ENCODE measurements around the gene ZNF804B. TPM values are rescaled to one million over a fixed set of nuclear protein-coding genes. Genes with fewer than 3 reads are reported as not detected.

Gene ZNF804B
- total and polyA plus RNA-seq, 4 donors: not detected

DNA sequence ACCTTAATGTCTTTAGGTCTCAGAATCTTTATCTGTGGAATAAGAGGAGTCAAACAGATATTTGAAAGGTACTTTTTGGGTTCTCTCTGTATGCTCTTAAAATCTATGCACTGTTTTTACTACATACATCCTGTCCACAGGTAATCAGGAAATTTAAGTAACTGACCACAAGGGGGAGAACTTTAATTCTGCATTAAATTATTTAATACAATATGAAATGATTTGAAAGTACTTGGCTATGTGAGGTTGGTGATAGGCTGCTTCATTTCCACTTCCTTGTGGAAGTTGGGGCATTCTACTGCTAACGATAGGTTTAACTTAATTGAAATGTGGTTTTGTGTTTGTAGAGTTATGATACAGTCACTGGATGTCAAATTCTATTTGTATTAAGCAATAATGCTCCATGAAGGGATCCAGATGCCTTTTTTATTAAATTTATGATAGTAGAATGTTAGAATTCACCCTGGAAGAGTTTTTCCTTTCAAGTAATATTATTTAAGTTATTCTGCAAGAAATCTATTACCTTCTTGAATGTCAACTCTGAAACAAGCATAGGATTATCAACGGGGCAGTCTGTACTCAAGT is 30.1 kb downstream of the ZNF804B start:
- 63% methylated on average over 2 of the region's 2 CpGs for WGBS
- Histone ChIP-seq H3K9ac (ENCODE audit: low read depth in 1 of 2, low read length in 2 of 2) (no peak overlapping the region), H3K9me3 (ENCODE audit: control insufficient read depth in 4 of 4, low read length in 3 of 4) (no peaks in the 10 kb centered on the region), H3K4me1 (ENCODE audit: control insufficient read depth in 4 of 4, insufficient read depth in 4 of 4, low read length in 3 of 4) (peaks cover 2 to 4% (median 4%) of the 10 kb centered on the region in 4 donors), H3K36me3 (ENCODE audit: control insufficient read depth in 4 of 4, insufficient read depth in 3 of 4, low read depth in 1 of 4, low read length in 3 of 4) (no peaks in the 10 kb centered on the region), H3K27me3 (ENCODE audit: control insufficient read depth in 4 of 4, insufficient read depth in 4 of 4, low read length in 3 of 4) (no peaks in the 10 kb centered on the region), H3K27ac (ENCODE audit: low read depth in 1 of 2, low read length in 2 of 2) (no peak overlapping the region), H3K4me3 (ENCODE audit: low read depth in 1 of 3, low read length in 3 of 3) (no peak overlapping the region)
- DNase-seq (ENCODE audit: low spot score): no peak
- no peak for TF ChIP-seq HNF4A (conservative IDR thresholded peaks at IDR 0.05)
- no peak for TF ChIP-seq YY1 (IDR thresholded peaks at IDR 0.05)
- peak; percentile 73 to 82 for TF ChIP-seq RAD21 (IDR thresholded peaks at IDR 0.05)
- TF ChIP-seq, protein P1, sequence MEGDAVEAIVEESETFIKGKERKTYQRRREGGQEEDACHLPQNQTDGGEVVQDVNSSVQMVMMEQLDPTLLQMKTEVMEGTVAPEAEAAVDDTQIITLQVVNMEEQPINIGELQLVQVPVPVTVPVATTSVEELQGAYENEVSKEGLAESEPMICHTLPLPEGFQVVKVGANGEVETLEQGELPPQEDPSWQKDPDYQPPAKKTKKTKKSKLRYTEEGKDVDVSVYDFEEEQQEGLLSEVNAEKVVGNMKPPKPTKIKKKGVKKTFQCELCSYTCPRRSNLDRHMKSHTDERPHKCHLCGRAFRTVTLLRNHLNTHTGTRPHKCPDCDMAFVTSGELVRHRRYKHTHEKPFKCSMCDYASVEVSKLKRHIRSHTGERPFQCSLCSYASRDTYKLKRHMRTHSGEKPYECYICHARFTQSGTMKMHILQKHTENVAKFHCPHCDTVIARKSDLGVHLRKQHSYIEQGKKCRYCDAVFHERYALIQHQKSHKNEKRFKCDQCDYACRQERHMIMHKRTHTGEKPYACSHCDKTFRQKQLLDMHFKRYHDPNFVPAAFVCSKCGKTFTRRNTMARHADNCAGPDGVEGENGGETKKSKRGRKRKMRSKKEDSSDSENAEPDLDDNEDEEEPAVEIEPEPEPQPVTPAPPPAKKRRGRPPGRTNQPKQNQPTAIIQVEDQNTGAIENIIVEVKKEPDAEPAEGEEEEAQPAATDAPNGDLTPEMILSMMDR (IDR thresholded peaks at IDR 0.05; ENCODE audit: low read depth, low read length, missing input control): peak; percentile 43

DNA sequence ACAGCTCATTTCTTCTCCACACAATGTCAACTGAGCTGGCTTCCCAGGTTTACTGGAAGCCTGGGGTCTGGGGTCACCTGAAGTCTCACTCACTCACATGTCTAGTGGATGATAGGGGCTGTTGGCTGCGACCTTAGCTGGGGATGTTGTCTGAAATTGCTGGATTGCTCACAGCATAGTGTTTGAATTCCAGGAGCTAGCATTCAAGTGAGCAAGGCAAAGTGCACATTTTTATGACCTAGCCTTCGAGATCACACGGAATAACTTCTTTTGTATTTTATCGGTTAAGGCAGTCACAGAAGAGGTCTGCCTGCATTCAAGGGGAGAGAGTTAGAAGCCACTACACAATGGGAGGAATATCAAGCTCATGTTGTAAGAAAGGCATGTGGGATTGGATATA is 32.4 kb downstream of the ZNF804B start:
- no peak for DNase-seq (ENCODE audit: low spot score)
- Histone ChIP-seq H3K27ac (ENCODE audit: low read depth in 1 of 2, low read length in 2 of 2) (peak overlapping the region; percentile 63 to 64), H3K27me3 (ENCODE audit: control insufficient read depth in 4 of 4, insufficient read depth in 4 of 4, low read length in 3 of 4) (no peaks in the 10 kb centered on the region), H3K9ac (ENCODE audit: low read depth in 1 of 2, low read length in 2 of 2) (peak overlapping the region in 1 of 2 donors; percentile 63), H3K36me3 (ENCODE audit: control insufficient read depth in 4 of 4, insufficient read depth in 3 of 4, low read depth in 1 of 4, low read length in 3 of 4) (no peaks in the 10 kb centered on the region), H3K4me1 (ENCODE audit: control insufficient read depth in 4 of 4, insufficient read depth in 4 of 4, low read length in 3 of 4) (peaks cover 2 to 4% (median 4%) of the 10 kb centered on the region in 4 donors), H3K9me3 (ENCODE audit: control insufficient read depth in 4 of 4, low read length in 3 of 4) (no peaks in the 10 kb centered on the region), H3K4me3 (ENCODE audit: low read depth in 1 of 3, low read length in 3 of 3) (peak overlapping the region in 2 of 3 donors; percentile 35 to 39)
- TF ChIP-seq HNF4A (conservative IDR thresholded peaks at IDR 0.05) (peak; percentile 20 to 57), TAF1 (conservative IDR thresholded peaks at IDR 0.05) (peak; percentile 36), JUND (IDR thresholded peaks at IDR 0.05) (no peak), RXRA (IDR thresholded peaks at IDR 0.05) (peak; percentile 17 to 47), SP1 (IDR thresholded peaks at IDR 0.05) (peak; percentile 68), HNF4G (IDR thresholded peaks at IDR 0.05) (peak; percentile 31), NR2F2 (IDR thresholded peaks at IDR 0.05) (no peak)
- TF ChIP-seq, protein P2, sequence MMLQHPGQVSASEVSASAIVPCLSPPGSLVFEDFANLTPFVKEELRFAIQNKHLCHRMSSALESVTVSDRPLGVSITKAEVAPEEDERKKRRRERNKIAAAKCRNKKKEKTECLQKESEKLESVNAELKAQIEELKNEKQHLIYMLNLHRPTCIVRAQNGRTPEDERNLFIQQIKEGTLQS (IDR thresholded peaks at IDR 0.05): no peak
- WGBS: 21% methylated on average over 4 of the region's 4 CpGs

DNA sequence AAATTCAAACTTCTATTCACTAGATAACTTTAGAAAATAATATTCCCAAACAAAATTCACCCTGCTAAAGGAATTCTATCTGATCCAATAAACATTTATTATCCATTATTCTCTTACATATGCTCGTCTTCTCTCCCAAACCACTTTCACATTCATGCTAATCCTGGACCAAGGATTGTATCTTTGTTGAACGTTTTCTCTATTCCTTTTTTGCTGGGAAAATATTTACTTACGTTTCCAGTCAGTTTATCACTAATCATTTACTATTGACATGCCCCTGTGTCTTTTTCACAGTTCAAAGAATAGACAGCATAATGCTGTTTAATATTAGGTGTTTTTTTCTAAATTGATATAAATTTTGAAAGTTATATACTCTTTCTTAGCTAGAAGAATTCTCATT is 32.9 kb downstream of the ZNF804B start:
- TF ChIP-seq JUND (IDR thresholded peaks at IDR 0.05): no peak
- TF ChIP-seq HNF4G (IDR thresholded peaks at IDR 0.05): no peak
- TF ChIP-seq SP1 (IDR thresholded peaks at IDR 0.05): peak; percentile 13
- TF ChIP-seq, protein P1 (IDR thresholded peaks at IDR 0.05; ENCODE audit: low read depth, low read length, missing input control): no peak
- TF ChIP-seq FOXA2 (IDR thresholded peaks at IDR 0.05): peak; percentile 36
- TF ChIP-seq, protein P3, sequence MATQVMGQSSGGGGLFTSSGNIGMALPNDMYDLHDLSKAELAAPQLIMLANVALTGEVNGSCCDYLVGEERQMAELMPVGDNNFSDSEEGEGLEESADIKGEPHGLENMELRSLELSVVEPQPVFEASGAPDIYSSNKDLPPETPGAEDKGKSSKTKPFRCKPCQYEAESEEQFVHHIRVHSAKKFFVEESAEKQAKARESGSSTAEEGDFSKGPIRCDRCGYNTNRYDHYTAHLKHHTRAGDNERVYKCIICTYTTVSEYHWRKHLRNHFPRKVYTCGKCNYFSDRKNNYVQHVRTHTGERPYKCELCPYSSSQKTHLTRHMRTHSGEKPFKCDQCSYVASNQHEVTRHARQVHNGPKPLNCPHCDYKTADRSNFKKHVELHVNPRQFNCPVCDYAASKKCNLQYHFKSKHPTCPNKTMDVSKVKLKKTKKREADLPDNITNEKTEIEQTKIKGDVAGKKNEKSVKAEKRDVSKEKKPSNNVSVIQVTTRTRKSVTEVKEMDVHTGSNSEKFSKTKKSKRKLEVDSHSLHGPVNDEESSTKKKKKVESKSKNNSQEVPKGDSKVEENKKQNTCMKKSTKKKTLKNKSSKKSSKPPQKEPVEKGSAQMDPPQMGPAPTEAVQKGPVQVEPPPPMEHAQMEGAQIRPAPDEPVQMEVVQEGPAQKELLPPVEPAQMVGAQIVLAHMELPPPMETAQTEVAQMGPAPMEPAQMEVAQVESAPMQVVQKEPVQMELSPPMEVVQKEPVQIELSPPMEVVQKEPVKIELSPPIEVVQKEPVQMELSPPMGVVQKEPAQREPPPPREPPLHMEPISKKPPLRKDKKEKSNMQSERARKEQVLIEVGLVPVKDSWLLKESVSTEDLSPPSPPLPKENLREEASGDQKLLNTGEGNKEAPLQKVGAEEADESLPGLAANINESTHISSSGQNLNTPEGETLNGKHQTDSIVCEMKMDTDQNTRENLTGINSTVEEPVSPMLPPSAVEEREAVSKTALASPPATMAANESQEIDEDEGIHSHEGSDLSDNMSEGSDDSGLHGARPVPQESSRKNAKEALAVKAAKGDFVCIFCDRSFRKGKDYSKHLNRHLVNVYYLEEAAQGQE (IDR thresholded peaks at IDR 0.05): peak; percentile 20
- peak in 1 of 2 donors; percentile 26 for TF ChIP-seq HNF4A (conservative IDR thresholded peaks at IDR 0.05)
- TF ChIP-seq FOXA1 (IDR thresholded peaks at IDR 0.05): no peak
- no peak for TF ChIP-seq TAF1 (conservative IDR thresholded peaks at IDR 0.05)
- Histone ChIP-seq H3K4me1 (ENCODE audit: control insufficient read depth in 4 of 4, insufficient read depth in 4 of 4, low read length in 3 of 4) (peaks cover 2 to 4% (median 4%) of the 10 kb centered on the region in 4 donors), H3K27ac (ENCODE audit: low read depth in 1 of 2, low read length in 2 of 2) (peak overlapping the region; percentile 63 to 64), H3K9ac (ENCODE audit: low read depth in 1 of 2, low read length in 2 of 2) (peak overlapping the region in 1 of 2 donors; percentile 63), H3K9me3 (ENCODE audit: control insufficient read depth in 4 of 4, low read length in 3 of 4) (no peaks in the 10 kb centered on the region), H3K36me3 (ENCODE audit: control insufficient read depth in 4 of 4, insufficient read depth in 3 of 4, low read depth in 1 of 4, low read length in 3 of 4) (no peaks in the 10 kb centered on the region), H3K4me3 (ENCODE audit: low read depth in 1 of 3, low read length in 3 of 3) (peak overlapping the region in 1 of 3 donors; percentile 39), H3K27me3 (ENCODE audit: control insufficient read depth in 4 of 4, insufficient read depth in 4 of 4, low read length in 3 of 4) (no peaks in the 10 kb centered on the region)
- DNase-seq (ENCODE audit: low spot score): no peak
- 27% methylated on average over 3 of the region's 3 CpGs for WGBS

All from liver (tissue), 9 donors.